HG02870 (cell line): ENCODE data around the gene LIPN.
"Not testable (repeated sequence)": the region's sequence is repeated elsewhere in the genome, so short reads cannot be mapped to it uniquely, and the experiment has no call there.

Experiments used
- ATAC-seq: cut with Tn5 transposase; IDR thresholded peaks from one replicate; pipeline ENCODE4 v1.9.1; 2021; ENCODE audit warnings: mild to moderate bottlenecking, moderate library complexity; ENCODE audit not compliant: unreplicated experiment

The LIPN gene, protein sequence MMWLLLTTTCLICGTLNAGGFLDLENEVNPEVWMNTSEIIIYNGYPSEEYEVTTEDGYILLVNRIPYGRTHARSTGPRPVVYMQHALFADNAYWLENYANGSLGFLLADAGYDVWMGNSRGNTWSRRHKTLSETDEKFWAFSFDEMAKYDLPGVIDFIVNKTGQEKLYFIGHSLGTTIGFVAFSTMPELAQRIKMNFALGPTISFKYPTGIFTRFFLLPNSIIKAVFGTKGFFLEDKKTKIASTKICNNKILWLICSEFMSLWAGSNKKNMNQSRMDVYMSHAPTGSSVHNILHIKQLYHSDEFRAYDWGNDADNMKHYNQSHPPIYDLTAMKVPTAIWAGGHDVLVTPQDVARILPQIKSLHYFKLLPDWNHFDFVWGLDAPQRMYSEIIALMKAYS

DNA sequence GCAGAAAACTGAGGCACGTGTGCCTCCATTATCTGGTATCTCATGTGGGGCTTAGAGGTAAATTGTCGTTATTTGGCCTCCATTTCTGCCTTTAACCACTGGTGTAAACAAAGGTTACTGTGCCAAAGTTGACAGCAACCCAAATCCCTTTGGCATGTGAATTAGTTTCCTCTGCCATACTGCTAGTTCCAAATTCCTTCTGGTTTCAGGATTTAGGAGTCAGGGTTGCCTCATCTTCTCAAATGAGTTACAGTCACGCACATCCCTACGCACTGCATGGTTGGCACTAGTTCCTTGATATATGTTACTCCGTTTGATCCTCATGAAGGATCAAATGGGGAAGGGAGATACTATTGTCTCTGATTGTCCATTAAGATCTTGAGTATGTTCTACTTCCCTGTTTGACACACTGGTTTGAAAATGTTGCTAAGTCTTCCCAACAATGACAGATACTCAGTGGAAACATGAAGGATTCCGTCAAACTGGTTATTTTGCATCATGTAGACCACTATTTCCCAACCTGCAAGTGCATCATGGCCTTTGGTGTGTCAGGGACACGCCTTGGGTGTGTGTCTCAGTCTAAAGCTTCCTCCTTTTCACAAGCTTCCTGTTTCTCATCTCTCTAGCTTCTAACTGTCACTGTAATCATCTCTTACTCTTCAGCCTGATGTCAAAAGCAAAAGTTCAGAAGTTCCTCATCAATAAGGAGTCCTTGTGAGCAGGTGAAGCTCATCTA lies at the start of gene LIPN:
TSS of gene LIPN (plus strand) at position 655 of the 736 bp plus-strand sequence. CDS start 1,386 bp downstream, outside the sequence.
- no peak for ATAC-seq

GRCh38 chr10:88715517-88715916 lies 44.3 kb upstream of the LIPN start:
- no peak for ATAC-seq

- ATAC-seq: no peak
Observed at GRCh38 chr10:88721392-88721791, 38.4 kb upstream of the LIPN start.

- ATAC-seq: no peak
Observed at GRCh38 chr10:88725798-88726197, 34.0 kb upstream of the LIPN start.

- ATAC-seq: no peak
Observed at GRCh38 chr10:88728107-88728763, 31.6 kb upstream of the LIPN start.

DNA sequence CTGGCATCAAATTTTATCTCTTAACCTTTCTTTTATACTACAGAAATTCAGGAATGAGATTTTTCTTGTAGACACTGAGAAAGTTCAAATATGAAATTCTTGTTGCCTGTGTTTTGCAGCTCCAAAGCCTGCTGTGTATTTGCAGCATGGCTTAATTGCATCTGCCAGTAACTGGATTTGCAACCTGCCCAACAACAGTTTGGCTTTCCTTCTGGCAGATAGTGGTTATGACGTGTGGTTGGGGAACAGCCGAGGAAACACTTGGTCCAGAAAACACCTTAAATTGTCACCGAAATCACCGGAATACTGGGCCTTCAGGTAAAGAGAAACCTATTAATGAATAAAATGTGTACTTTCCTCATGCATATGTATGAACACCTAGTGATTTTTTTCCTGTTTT lies 29.0 kb upstream of the LIPN start:
- no peak for ATAC-seq

- no peak for ATAC-seq
Observed at GRCh38 chr10:88731296-88731695, 28.5 kb upstream of the LIPN start.

GRCh38 chr10:88733215-88733614 lies 26.6 kb upstream of the LIPN start:
- ATAC-seq: no peak

- ATAC-seq: no peak
Observed at GRCh38 chr10:88735661-88736060, 24.2 kb upstream of the LIPN start.

- ATAC-seq: not testable (repeated sequence)
Observed at GRCh38 chr10:88741921-88742320, 17.9 kb upstream of the LIPN start.

GRCh38 chr10:88742448-88742847 lies 17.4 kb upstream of the LIPN start:
- no peak for ATAC-seq

GRCh38 chr10:88744002-88744401 lies 15.8 kb upstream of the LIPN start:
- ATAC-seq: no peak

- ATAC-seq: no peak
Observed at GRCh38 chr10:88745633-88746032, 14.2 kb upstream of the LIPN start.

DNA sequence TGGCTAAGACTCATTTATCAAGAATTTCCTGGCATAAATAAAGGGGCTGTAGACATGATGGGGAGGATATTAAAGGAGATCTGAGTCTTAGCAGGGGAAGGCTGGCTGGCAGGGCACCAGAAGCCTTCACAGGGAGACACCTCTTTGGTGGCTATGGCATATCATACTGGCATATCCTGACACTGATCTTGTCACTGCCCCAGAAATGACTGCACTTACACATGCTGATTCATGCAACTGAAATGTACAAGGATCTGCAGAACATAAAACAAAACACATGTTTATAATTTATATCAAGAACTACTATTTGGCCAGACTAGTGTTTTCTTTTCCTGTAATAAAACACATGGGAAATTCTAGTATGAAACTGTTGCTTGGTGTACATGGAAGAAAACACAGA lies 5.5 kb upstream of the LIPN start:
- no peak for ATAC-seq

DNA sequence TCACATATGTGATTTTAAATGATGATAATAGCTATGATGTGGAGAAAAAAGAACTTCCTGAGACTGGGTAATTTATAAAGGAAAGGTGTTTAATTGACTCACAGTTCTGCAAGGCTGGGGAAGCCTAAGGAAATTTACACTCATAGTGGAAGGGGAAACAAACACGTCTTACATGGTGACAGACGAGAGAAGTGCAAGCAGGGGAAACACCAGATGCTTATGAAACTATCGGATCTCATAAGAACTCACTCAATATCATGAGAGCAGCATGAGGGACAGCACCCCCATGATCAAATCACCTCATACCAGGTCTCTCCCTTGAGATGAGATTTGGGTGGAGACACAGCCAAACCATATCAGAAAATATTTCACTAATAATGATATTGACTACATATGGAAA lies 4.1 kb upstream of the LIPN start:
- peak; percentile 86 for ATAC-seq

DNA sequence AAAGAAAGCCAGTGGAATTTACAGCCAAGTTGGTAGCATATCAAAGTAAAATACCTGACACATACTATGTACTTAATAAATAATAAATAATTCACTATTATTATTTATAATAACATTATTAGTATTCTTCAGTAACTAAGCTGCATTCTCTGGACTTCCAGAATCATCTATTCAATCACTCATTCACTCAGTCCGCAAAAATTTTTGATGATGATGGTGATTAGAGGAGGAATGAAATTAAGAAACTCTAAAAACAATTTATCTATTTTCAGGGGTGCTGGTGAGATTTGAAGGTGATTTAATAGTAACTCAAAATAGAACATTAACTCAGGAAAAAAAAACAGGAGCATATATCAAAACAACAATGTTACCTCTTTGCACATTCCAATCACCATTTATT lies 3.2 kb upstream of the LIPN start:
- no peak for ATAC-seq

GRCh38 chr10:88762906-88763305 lies 3.1 kb downstream of the LIPN start:
- no peak for ATAC-seq

DNA sequence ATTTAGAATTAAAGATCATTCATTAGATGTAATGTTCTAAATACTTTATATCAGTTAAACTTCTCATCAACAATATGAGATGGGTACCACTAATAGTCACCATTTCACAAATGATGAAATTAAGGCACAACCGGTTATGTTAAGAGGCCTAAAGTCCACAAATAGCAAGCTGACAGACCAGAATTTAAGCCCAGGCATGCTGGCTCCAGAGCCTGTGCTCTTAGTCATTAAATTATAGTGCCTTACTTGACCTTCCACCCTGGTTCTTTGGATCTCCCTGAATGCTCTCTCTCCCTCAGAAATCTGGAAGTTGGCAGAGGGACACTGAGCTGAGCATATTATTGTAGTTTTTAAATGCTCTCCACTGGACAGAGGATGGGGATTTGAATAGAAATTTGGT lies 3.6 kb downstream of the LIPN start:
- no peak for ATAC-seq

- no peak for ATAC-seq
Observed at GRCh38 chr10:88764110-88764509, 4.3 kb downstream of the LIPN start.

DNA sequence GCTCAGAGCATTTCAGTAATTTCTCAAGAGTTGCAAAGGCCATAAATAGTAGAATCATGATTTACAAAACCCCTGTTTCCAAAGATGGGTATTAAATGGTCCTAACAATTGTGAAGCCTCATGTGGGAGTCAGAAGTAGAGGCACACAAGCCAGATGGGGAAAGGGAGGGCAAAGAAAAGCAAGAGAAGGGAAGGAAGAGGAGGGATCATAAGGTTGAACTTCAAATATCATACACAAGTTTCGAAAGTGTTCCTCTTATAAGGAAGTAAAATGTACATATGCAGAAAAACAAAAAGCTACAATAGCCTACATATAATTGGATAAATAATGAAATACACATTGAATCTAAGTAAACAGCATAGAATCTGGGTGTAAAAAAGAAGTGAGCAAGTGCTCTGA lies 6.0 kb downstream of the LIPN start:
- ATAC-seq: no peak

- ATAC-seq: no peak
Observed at GRCh38 chr10:88769384-88769783, 9.6 kb downstream of the LIPN start.

DNA sequence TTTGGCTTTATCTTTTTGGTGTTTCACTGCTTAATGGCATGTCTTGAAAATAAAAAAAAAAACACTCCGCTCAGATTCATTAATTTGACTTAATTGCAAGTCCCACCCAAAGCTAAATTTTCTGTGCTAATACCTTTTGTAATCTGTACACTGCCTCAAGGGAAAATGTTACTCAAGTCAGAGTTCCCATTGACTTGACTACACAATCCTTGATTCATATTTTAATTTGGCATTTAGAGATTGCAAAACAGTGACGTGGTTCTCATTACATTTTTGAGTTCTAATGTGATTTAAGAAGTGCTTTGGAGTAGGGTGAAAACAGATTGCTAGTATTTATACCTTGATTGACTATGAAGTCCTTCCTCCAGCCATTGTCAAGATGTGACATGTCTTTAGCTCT lies 21.4 kb downstream of the LIPN start:
- no peak for ATAC-seq
